ENCODE measurements around the gene CYB5D1.

GRCh38 chr17:7858522-7858810 is 663 bp downstream of the CYB5D1 start:
- TF ChIP-seq CTCF (optimal IDR thresholded peaks at IDR 0.05 in 1 of 3, IDR thresholded peaks at IDR 0.05 in 1 of 3, conservative IDR thresholded peaks at IDR 0.05 in 1 of 3; ENCODE audit: extremely low read depth in 1 of 3, insufficient read depth in 2 of 3, low read length in 3 of 3) (peak; percentile 41 to 69 (median 57)), EZH2 (IDR thresholded peaks at IDR 0.05; ENCODE audit: low read length) (no peak)
